Ecto neural progenitor cell (in vitro differentiated cells): ENCODE results near the gene AMZ2.
"Not testable (repeated sequence)": the region's sequence is repeated elsewhere in the genome, so short reads cannot be mapped to it uniquely, and the experiment has no call there.

Experiments
- DNase-seq: peaks from one replicate; pipeline ENCODE4 v3.0.0-alpha.2; 2018; ENCODE audit warnings: low spot score

The AMZ2 gene

GRCh38 chr17:68249354-68249765 is 1.5 kb downstream of the AMZ2 start:
- no peak for DNase-seq

- DNase-seq: not testable (repeated sequence)
Observed at GRCh38 chr17:68253426-68253825, 5.6 kb downstream of the AMZ2 start.

GRCh38 chr17:68255151-68255550 is 7.3 kb downstream of the AMZ2 start:
- DNase-seq: peak; percentile 15

GRCh38 chr17:68255731-68256538 is 8.1 kb downstream of the AMZ2 start:
- no peak for DNase-seq

GRCh38 chr17:68256701-68257100 is 8.9 kb downstream of the AMZ2 start:
- DNase-seq: not testable (repeated sequence)

- DNase-seq: no peak
Observed at GRCh38 chr17:68257934-68258333, 10.1 kb downstream of the AMZ2 start.

- DNase-seq: peak; percentile 61
Observed at GRCh38 chr17:68258890-68259647, 11.2 kb downstream of the AMZ2 start.

GRCh38 chr17:68259648-68259951 is 11.8 kb downstream of the AMZ2 start:
- DNase-seq: not testable (repeated sequence)

- DNase-seq: no peak
Observed at GRCh38 chr17:68260051-68260762, 12.4 kb downstream of the AMZ2 start.

GRCh38 chr17:68262467-68262866 is 14.6 kb downstream of the AMZ2 start:
- DNase-seq: not testable (repeated sequence)

- not testable (repeated sequence) for DNase-seq
Observed at GRCh38 chr17:68263101-68263681, 15.3 kb downstream of the AMZ2 start.

GRCh38 chr17:68265833-68266232 is 18.0 kb downstream of the AMZ2 start:
- not testable (repeated sequence) for DNase-seq

- no peak for DNase-seq
Observed at GRCh38 chr17:68273722-68274121, 25.9 kb downstream of the AMZ2 start.

GRCh38 chr17:68276339-68276738 is 28.5 kb downstream of the AMZ2 start:
- DNase-seq: not testable (repeated sequence)

- DNase-seq: no peak
Observed at GRCh38 chr17:68277807-68278206, 30.0 kb downstream of the AMZ2 start.

- not testable (repeated sequence) for DNase-seq
Observed at GRCh38 chr17:68281965-68282364, 34.1 kb downstream of the AMZ2 start.

GRCh38 chr17:68288375-68288774 is 40.5 kb downstream of the AMZ2 start:
- no peak for DNase-seq

GRCh38 chr17:68288804-68289203 is 41.0 kb downstream of the AMZ2 start:
- DNase-seq: no peak

- DNase-seq: no peak
Observed at GRCh38 chr17:68289473-68289872, 41.6 kb downstream of the AMZ2 start.

- DNase-seq: no peak
Observed at GRCh38 chr17:68289936-68290267, 42.1 kb downstream of the AMZ2 start.

GRCh38 chr17:68290268-68290954 is 42.6 kb downstream of the AMZ2 start:
- peak; percentile 70 for DNase-seq
